VCaP (cell line): ENCODE data around the gene HDGF.
A peak's percentile ranks its signal among the peaks of the same experiment; 100 is the strongest.

Experiments used
- H3K27ac ChIP-seq: fragments of 450-650 bp; 2 replicates; pipeline ENCODE4 v1.5.1; 2017
- CTCF ChIP-seq: fragments of 450-650 bp; conservative IDR thresholded peaks from 2 replicates; pipeline ENCODE4 v1.5.1; 2017; ENCODE audit warnings: mild to moderate bottlenecking, moderate library complexity

The HDGF gene

GRCh38 chr1:156706657-156707416 lies 44.6 kb downstream of the HDGF start:
- no peak for TF ChIP-seq CTCF
- no peak overlapping the region for H3K27ac ChIP-seq

GRCh38 chr1:156705918-156706656 lies 45.4 kb downstream of the HDGF start:
- peak overlapping the region; percentile 16; the same call in 1 of the 2 replicates for H3K27ac ChIP-seq
- peak; percentile 87 for TF ChIP-seq CTCF

GRCh38 chr1:156705321-156705917 lies 46.1 kb downstream of the HDGF start, which contains the start of gene CRABP2:
Gene CRABP2, minus strand, starts transcription at chr1:156705583. Its CDS starts 137 bp downstream, at chr1:156705446.
- no peak for TF ChIP-seq CTCF
- peak within 1 kb of the TSS; percentile 16; the same call in 1 of the 2 replicates for H3K27ac ChIP-seq

GRCh38 chr1:156704930-156705320 lies 46.5 kb downstream of the HDGF start:
- H3K27ac ChIP-seq, result peak overlapping the region; percentile 16; the same call in 1 of the 2 replicates
- TF ChIP-seq CTCF, result no peak

GRCh38 chr1:156704166-156704711 lies 47.2 kb downstream of the HDGF start:
- TF ChIP-seq CTCF, result no peak
- H3K27ac ChIP-seq, result peak overlapping the region; percentile 39; the same call in 1 of the 2 replicates

- peak overlapping the region; percentile 39; the same call in 1 of the 2 replicates for H3K27ac ChIP-seq
- TF ChIP-seq CTCF, result no peak
Measured at GRCh38 chr1:156703741-156704140, 47.7 kb downstream of the HDGF start.

GRCh38 chr1:156703336-156703735 lies 48.1 kb downstream of the HDGF start:
- no peak for TF ChIP-seq CTCF
- H3K27ac ChIP-seq, result peak overlapping the region; percentile 39; the same call in 1 of the 2 replicates
